Psoas muscle (tissue), 8 donors: ENCODE measurements around the gene TREML2. TPM values are rescaled to one million over a fixed set of nuclear protein-coding genes. Genes with fewer than 3 reads are reported as not detected.

ENCODE experiments used
- ATAC-seq, 4 donors: fragments of 200-7000 bp; cut with Tn5 transposase; one replicate each; pipeline ENCODE4 v1.9.1; 2020; ENCODE audit warnings: moderate library complexity in 3 of 4, mild to moderate bottlenecking in 2 of 4
- DNase-seq, 2 donors: peaks; one replicate each; pipeline ENCODE4 v3.0.0-alpha.2; 2020
- H3K27ac ChIP-seq: fragments of 200-600 bp; one replicate; pipeline ENCODE4 v1.8.0; 2022
- H3K27me3 ChIP-seq, 3 donors: fragments of 200-600 bp in 1 of 3; one replicate each; pipeline versions ENCODE4 v1.6.1 to v1.8.0; 2013 to 2022; ENCODE audit warnings: low read length in 2 of 3, mild to moderate bottlenecking in 2 of 3, moderate library complexity in 1 of 3; ENCODE audit not compliant: insufficient read depth in 3 of 3
- H3K36me3 ChIP-seq, 2 donors: fragments of 200-600 bp in 1 of 2; one replicate each; pipeline versions ENCODE4 v1.6.1 to v1.8.0; 2013 to 2022; ENCODE audit warnings: low read depth in 1 of 2, mild to moderate bottlenecking in 1 of 2, moderate library complexity in 1 of 2; ENCODE audit not compliant: insufficient read depth in 1 of 2
- H3K4me1 ChIP-seq: fragments of 200-600 bp; one replicate; pipeline ENCODE4 v1.8.0; 2022
- H3K4me3 ChIP-seq: fragments of 200-600 bp; one replicate; pipeline ENCODE4 v1.8.0; 2022; ENCODE audit warnings: mild to moderate bottlenecking
- H3K9me3 ChIP-seq: fragments of 200-600 bp; one replicate; pipeline ENCODE4 v1.8.0; 2022
- WGBS, 3 donors: extraction: QIAGEN DNeasy Blood & Tissue Kit; methylation state at CpG; one replicate each; pipeline versions ENCODE4 v1.1.6 to v1.1.7; 2013; 5-methylcytosine and 5-hydroxymethylcytosine counted together
- intact Hi-C, 2 donors: fragments of 100-400 bp; cut with DNase I; formaldehyde crosslinking; loops; one replicate each; pipeline versions ENCODE4 v1.11.0 to v1.14.2; 2022
- polyA plus RNA-seq, 3 donors: library from polyadenylated mRNA; stranded (reverse); fragments of 200-250 nt; gene quantifications; one replicate each; pipeline ENCODE4 v1.2.3, GENCODE V29; 2013
- total RNA-seq, 4 donors: library from RNA; stranded (reverse); fragmentation: NEBNext Ultra II Directional in 2 of 4; extraction: Animal tissue kit (Norgen Biotek cat#: 25700) in 2 of 4; gene quantifications; one replicate each; pipeline versions ENCODE4 v1.2.1 to v1.2.4, GENCODE V29; 2021 to 2023
- TF ChIP-seq, protein P1 (sequence below): fragments of 200-600 bp; IDR thresholded peaks from one replicate; pipeline ENCODE4 v1.8.0; 2022; ENCODE audit warnings: antibody characterized with exemption
- donor health status: healthy with polysubstance abuse.
- donor health status: DM: no; HTN: no; CAD: no; lungs with moderate emphysema.
- donor health status: Bipolar disorder and iron deficiency.
- donor health status: healthy.
- donor health status: DM: yes; HTN: yes; CAD: no.
- donor health status: DM: no; HTN: no; CAD: no.
- donor health status: DM: no; HTN: no; CAD: no.
- donor health status: DM: yes; HTN: yes; CAD: no.

Gene TREML2
- total and polyA plus RNA-seq, 7 donors, result 0.01 to 0.20 (median 0.08) TPM; not detected in 2

GRCh38 chr6:41200296-41200900 lies 551 bp downstream of the TREML2 start:
- 70 to 87% (median 80%) methylated on average over 2 of the region's 2 CpGs for WGBS, 3 donors
- H3K4me3 ChIP-seq, result no peak overlapping the region
- H3K9me3 ChIP-seq, result no peaks in the 10 kb centered on the region
- peaks cover 0 to 1% (median 0%) of the 10 kb centered on the region in 3 donors for H3K27me3 ChIP-seq
- DNase-seq (no peak), ATAC-seq (peak in 3 of 4 donors; percentile 24 to 38 (median 37))
- no peaks in the 10 kb centered on the region for H3K36me3 ChIP-seq
- H3K4me1 ChIP-seq, result no peaks in the 10 kb centered on the region
- TF ChIP-seq, protein P1, sequence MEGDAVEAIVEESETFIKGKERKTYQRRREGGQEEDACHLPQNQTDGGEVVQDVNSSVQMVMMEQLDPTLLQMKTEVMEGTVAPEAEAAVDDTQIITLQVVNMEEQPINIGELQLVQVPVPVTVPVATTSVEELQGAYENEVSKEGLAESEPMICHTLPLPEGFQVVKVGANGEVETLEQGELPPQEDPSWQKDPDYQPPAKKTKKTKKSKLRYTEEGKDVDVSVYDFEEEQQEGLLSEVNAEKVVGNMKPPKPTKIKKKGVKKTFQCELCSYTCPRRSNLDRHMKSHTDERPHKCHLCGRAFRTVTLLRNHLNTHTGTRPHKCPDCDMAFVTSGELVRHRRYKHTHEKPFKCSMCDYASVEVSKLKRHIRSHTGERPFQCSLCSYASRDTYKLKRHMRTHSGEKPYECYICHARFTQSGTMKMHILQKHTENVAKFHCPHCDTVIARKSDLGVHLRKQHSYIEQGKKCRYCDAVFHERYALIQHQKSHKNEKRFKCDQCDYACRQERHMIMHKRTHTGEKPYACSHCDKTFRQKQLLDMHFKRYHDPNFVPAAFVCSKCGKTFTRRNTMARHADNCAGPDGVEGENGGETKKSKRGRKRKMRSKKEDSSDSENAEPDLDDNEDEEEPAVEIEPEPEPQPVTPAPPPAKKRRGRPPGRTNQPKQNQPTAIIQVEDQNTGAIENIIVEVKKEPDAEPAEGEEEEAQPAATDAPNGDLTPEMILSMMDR, result no peak
- intact Hi-C loops, result no loop called here
- H3K27ac ChIP-seq, result no peak overlapping the region

DNA sequence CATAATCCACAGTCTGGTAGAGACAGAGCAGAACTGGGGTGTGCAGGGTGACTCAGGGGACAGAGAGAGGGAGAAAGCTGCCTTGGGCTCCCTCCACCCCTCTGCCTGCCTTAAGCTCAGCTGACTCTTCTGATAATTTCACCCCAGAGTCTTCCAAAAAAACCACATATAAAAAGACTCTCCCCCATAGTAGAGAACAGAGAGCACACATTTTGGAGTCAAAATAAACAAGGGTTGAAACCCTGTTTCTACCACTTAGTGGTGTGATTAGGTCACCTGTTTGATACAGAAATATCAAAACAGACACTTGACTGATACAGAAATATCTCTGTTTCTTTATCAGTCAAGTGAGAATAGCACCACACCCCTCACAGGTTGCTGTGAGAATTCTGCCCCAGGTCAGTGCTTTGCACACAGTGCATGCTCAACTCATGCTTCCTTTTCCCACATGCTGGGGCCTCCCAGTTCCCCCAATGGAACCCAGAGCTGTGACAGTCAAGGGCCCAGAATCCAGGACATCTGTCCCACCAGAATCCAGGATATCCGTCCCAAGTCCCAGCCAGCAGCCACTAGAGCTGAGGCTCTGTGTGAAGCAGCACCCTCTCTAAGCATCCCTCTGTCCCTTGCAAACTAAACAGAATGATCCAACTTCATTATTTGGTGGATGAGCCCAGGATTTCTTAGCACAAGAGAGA lies 1.2 kb downstream of the TREML2 start:
- Histone ChIP-seq H3K9me3 (no peaks in the 10 kb centered on the region), H3K4me1 (no peaks in the 10 kb centered on the region), H3K36me3 (no peaks in the 10 kb centered on the region), H3K4me3 (no peak overlapping the region), H3K27me3 (peaks cover 0 to 2% (median 0%) of the 10 kb centered on the region in 3 donors), H3K27ac (no peak overlapping the region)
- intact Hi-C loops, result no loop called here
- DNase-seq (no peak), ATAC-seq (no peak)
- WGBS, 3 donors, result 69 to 81% (median 71%) methylated on average over 1 of the region's 1 CpG
- TF ChIP-seq, protein P1, result no peak

DNA sequence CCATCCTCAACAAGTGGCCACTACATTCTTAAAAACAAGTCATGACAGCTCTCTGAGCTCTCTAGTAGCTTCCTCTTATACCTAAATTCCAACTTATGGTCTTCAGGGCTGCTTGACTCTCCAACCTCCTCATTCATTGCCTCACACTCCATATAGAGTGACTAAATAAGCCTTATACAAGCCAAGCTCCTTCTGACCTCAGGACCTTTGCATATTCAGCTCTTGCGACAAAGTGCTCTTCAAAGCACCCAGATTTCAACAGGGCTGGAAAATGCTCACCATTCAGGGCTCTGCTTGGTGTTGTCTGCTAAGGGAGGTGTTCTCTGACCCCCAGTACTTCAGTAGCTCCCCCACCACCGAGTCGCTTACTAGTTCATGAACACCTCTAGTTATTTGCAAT lies 3.7 kb downstream of the TREML2 start:
- peaks cover 0 to 2% (median 0%) of the 10 kb centered on the region in 3 donors for H3K27me3 ChIP-seq
- no peak for ATAC-seq

GRCh38 chr6:41194386-41194785 lies 6.6 kb downstream of the TREML2 start:
- TF ChIP-seq, protein P1, result no peak
- no peak overlapping the region for H3K27ac ChIP-seq
- intact Hi-C loops, result no loop called here

More for the DNA sequence above, 3.7 kb downstream of the TREML2 start:
- 93 to 95% (median 94%) methylated on average over 3 of the region's 3 CpGs for WGBS, 3 donors
- Histone ChIP-seq H3K9me3 (no peaks in the 10 kb centered on the region), H3K27ac (no peak overlapping the region), H3K4me1 (no peaks in the 10 kb centered on the region), H3K4me3 (no peak overlapping the region), H3K36me3 (no peaks in the 10 kb centered on the region)
- intact Hi-C loops, result no loop called here
- TF ChIP-seq, protein P1, result no peak
- DNase-seq, result no peak

More at GRCh38 chr6:41194386-41194785, 6.6 kb downstream of the TREML2 start:
- Histone ChIP-seq H3K36me3 (no peaks in the 10 kb centered on the region), H3K9me3 (no peaks in the 10 kb centered on the region), H3K4me3 (no peak overlapping the region), H3K4me1 (no peaks in the 10 kb centered on the region), H3K27me3 (peaks cover 0 to 4% (median 0%) of the 10 kb centered on the region in 3 donors)
- no peak for DNase-seq
- ATAC-seq, result no peak
- 91 to 95% (median 94%) methylated on average over 3 of the region's 3 CpGs for WGBS, 3 donors
